IMR-90 (cell line): Measurements from ENCODE around the gene L3MBTL2. TPM values are rescaled to one million over a fixed set of nuclear protein-coding genes. Genes with fewer than 3 reads are reported as not detected.
A peak's percentile ranks its signal among the peaks of the same experiment; 100 is the strongest.

Source experiments
- ATAC-seq: fragments of 200-7000 bp; cut with Tn5 transposase; 2 replicates; pipeline ENCODE4 v1.9.1; 2020; ENCODE audit warnings: low read depth, mild to moderate bottlenecking, moderate library complexity
- BruUV-seq: library from RNA; stranded (reverse); fragments of 400-500 nt; replicated peaks from 2 replicates; lab custom pipeline; 2021; lab: Mats Ljungman, UMichigan
- CTCF ChIA-PET: fragments of 300-600 bp; formaldehyde crosslinking; extraction: SDS; loops from one replicate; lab custom pipeline; 2021; ENCODE audit warnings: antibody characterized with exemption; lab: Yijun Ruan, JAX
- POLR2A ChIA-PET: fragments of 300-600 bp; sonication (Branson Sonifier 250); formaldehyde crosslinking; loops from one replicate; lab custom pipeline; 2022; ENCODE audit warnings: antibody characterized with exemption; ENCODE audit not compliant: unreplicated experiment; lab: Charles Lee
- DNase-seq: peaks from one replicate; pipeline ENCODE4 v3.0.0; 2013
- H2AFZ ChIP-seq: replicated peaks from 2 replicates; pipeline ENCODE3; 2013; ENCODE audit warnings: low read length, mild to moderate bottlenecking; ENCODE audit not compliant: poor library complexity
- H2AK5ac ChIP-seq: 2 replicates; pipeline ENCODE4 v1.6.1; 2013; ENCODE audit warnings: low read depth, low read length, inconsistent platforms
- H2AK9ac ChIP-seq: replicated peaks from 2 replicates; pipeline ENCODE3; 2013; ENCODE audit warnings: mild to moderate bottlenecking, low read depth, low read length, moderate library complexity; ENCODE audit not compliant: poor library complexity
- H2BK120ac ChIP-seq: 2 replicates; pipeline ENCODE4 v1.6.1; 2013; ENCODE audit warnings: low read depth, low read length, inconsistent platforms
- H2BK15ac ChIP-seq: 3 replicates; pipeline ENCODE4 v1.6.1; 2013; ENCODE audit warnings: low read depth, low read length, inconsistent platforms
- H2BK20ac ChIP-seq: 2 replicates; pipeline ENCODE4 v1.6.1; 2013; ENCODE audit warnings: low read depth, mild to moderate bottlenecking, inconsistent platforms, low read length, moderate library complexity
- H2BK5ac ChIP-seq: 2 replicates; pipeline ENCODE4 v1.6.1; 2013; ENCODE audit warnings: mild to moderate bottlenecking, low read depth, low read length, inconsistent platforms; ENCODE audit not compliant: poor library complexity, severe bottlenecking
- H3K14ac ChIP-seq: replicated peaks from 2 replicates; pipeline ENCODE4 v1.6.1; 2013; ENCODE audit warnings: low read depth, low read length, inconsistent platforms
- H3K18ac ChIP-seq: 2 replicates; pipeline ENCODE4 v1.6.1; 2013; ENCODE audit warnings: low read depth, low read length, control low read depth
- H3K23ac ChIP-seq: 2 replicates; pipeline ENCODE4 v1.6.1; 2013; ENCODE audit warnings: low read depth, low read length, inconsistent platforms
- H3K27ac ChIP-seq: 2 replicates; pipeline ENCODE4 v1.5.1; 2013; ENCODE audit warnings: mild to moderate bottlenecking, control low read depth, low read length; ENCODE audit not compliant: insufficient read depth
- H3K27me3 ChIP-seq: 2 replicates; pipeline ENCODE4 v1.6.1; 2013; ENCODE audit warnings: low read length; ENCODE audit not compliant: control insufficient read depth, insufficient read depth
- H3K36me3 ChIP-seq: 2 replicates; pipeline ENCODE4 v1.6.1; 2013; ENCODE audit warnings: low read length, mixed read lengths; ENCODE audit not compliant: control insufficient read depth, insufficient read depth
- H3K4ac ChIP-seq: 2 replicates; pipeline ENCODE4 v1.6.1; 2013; ENCODE audit warnings: low read depth, low read length, inconsistent platforms
- H3K4me1 ChIP-seq: 2 replicates; pipeline ENCODE4 v1.6.1; 2013; ENCODE audit warnings: low read length, mixed read lengths; ENCODE audit not compliant: control insufficient read depth, insufficient read depth
- H3K4me2 ChIP-seq: 2 replicates; pipeline ENCODE4 v1.6.1; 2013; ENCODE audit warnings: low read depth, mild to moderate bottlenecking, control low read depth, low read length, moderate library complexity
- H3K4me3 ChIP-seq: 2 replicates; pipeline ENCODE4 v1.5.1; 2013; ENCODE audit warnings: low read depth, mild to moderate bottlenecking, control low read depth, low read length, moderate library complexity; ENCODE audit not compliant: insufficient read depth
- H3K56ac ChIP-seq: 2 replicates; pipeline ENCODE4 v1.6.1; 2013; ENCODE audit warnings: low read length, inconsistent platforms; ENCODE audit not compliant: insufficient read depth; ENCODE audit errors: extremely low read depth
- H3K79me1 ChIP-seq, 2 experiments: 2 replicates each; pipeline ENCODE4 v1.6.1; 2013; ENCODE audit warnings: low read length in 2 of 2, inconsistent platforms in 1 of 2, low read depth in 1 of 2
- H3K9ac ChIP-seq: 2 replicates; pipeline ENCODE4 v1.6.1; 2013; ENCODE audit warnings: low read depth, low read length, control low read depth
- H3K9me1 ChIP-seq: 2 replicates; pipeline ENCODE4 v1.6.1; 2013; ENCODE audit warnings: low read length, inconsistent platforms; ENCODE audit not compliant: insufficient read depth
- H3K9me3 ChIP-seq: 2 replicates; pipeline ENCODE4 v1.6.1; 2013; ENCODE audit warnings: low read length; ENCODE audit not compliant: control insufficient read depth, insufficient read depth
- H4K20me1 ChIP-seq: 2 replicates; pipeline ENCODE4 v1.6.1; 2013; ENCODE audit warnings: low read length, inconsistent platforms; ENCODE audit not compliant: insufficient read depth
- H4K5ac ChIP-seq: 2 replicates; pipeline ENCODE4 v1.6.1; 2013; ENCODE audit warnings: mild to moderate bottlenecking, low read depth, low read length, control low read depth
- H4K8ac ChIP-seq, 2 experiments: 2 replicates each; pipeline ENCODE4 v1.6.1; 2013; ENCODE audit warnings: low read depth in 2 of 2, low read length in 2 of 2, control low read depth in 1 of 2, inconsistent platforms in 1 of 2
- H4K91ac ChIP-seq: 2 replicates; pipeline ENCODE4 v1.6.1; 2013; ENCODE audit warnings: low read depth, low read length, inconsistent platforms; ENCODE audit not compliant: insufficient read depth
- BHLHE40 ChIP-seq: fragments of 150-350 bp; IDR thresholded peaks from 2 replicates; pipeline ENCODE4 v1.6.1; 2016; ENCODE audit warnings: mild to moderate bottlenecking, low read depth, low read length
- CEBPB ChIP-seq: IDR thresholded peaks from 2 replicates; pipeline ENCODE4 v1.6.1; 2012; ENCODE audit warnings: low read depth, low read length, improper control_type of control experiment
- CHD1 ChIP-seq: IDR thresholded peaks from 2 replicates; pipeline ENCODE4 v1.6.1; 2012; ENCODE audit warnings: low read depth, low read length, improper control_type of control experiment
- CTCF ChIP-seq: conservative IDR thresholded peaks from 2 replicates; pipeline ENCODE4 v1.5.1; 2012; ENCODE audit warnings: mild to moderate bottlenecking, low read depth, low read length, improper control_type of control experiment
- FOS ChIP-seq: fragments of 150-350 bp; IDR thresholded peaks from 2 replicates; pipeline ENCODE4 v1.6.1; 2016; ENCODE audit warnings: low read depth, low read length
- MAFK ChIP-seq: IDR thresholded peaks from 2 replicates; pipeline ENCODE4 v1.6.1; 2012; ENCODE audit warnings: low read depth, low read length, improper control_type of control experiment
- MAZ ChIP-seq: IDR thresholded peaks from 2 replicates; pipeline ENCODE4 v1.6.1; 2012; ENCODE audit warnings: low read depth, mild to moderate bottlenecking, low read length, improper control_type of control experiment, moderate library complexity, borderline replicate concordance
- MXI1 ChIP-seq: IDR thresholded peaks from 2 replicates; pipeline ENCODE4 v1.6.1; 2012; ENCODE audit warnings: low read depth, mild to moderate bottlenecking, low read length, moderate library complexity, borderline replicate concordance
- NFE2L2 ChIP-seq: fragments of 150-350 bp; IDR thresholded peaks from 2 replicates; pipeline ENCODE4 v1.6.1; 2016; ENCODE audit warnings: low read depth, mild to moderate bottlenecking, low read length
- POLR2A ChIP-seq: IDR thresholded peaks from 2 replicates; pipeline ENCODE4 v1.6.1; 2012; ENCODE audit warnings: mild to moderate bottlenecking, low read depth, low read length
- RAD21 ChIP-seq: IDR thresholded peaks from 2 replicates; pipeline ENCODE4 v1.6.1; 2012; ENCODE audit warnings: low read length, improper control_type of control experiment
- RCOR1 ChIP-seq: IDR thresholded peaks from 2 replicates; pipeline ENCODE4 v1.6.1; 2012; ENCODE audit warnings: mild to moderate bottlenecking, low read length, improper control_type of control experiment; ENCODE audit not compliant: insufficient replicate concordance
- RFX5 ChIP-seq: IDR thresholded peaks from 2 replicates; pipeline ENCODE4 v1.8.0; 2012; ENCODE audit warnings: low read depth, mild to moderate bottlenecking, low read length, moderate library complexity
- SMC3 ChIP-seq: fragments of 150-350 bp; IDR thresholded peaks from 2 replicates; pipeline ENCODE4 v1.6.1; 2016; ENCODE audit warnings: low read depth, mild to moderate bottlenecking, antibody characterized with exemption, low read length, moderate library complexity
- WGBS, 2 experiments: methylation state at CpG; one replicate each; pipeline versions ENCODE4 v1.1.5 to v1.1.7; 2013; ENCODE audit warnings: missing lambda C conversion rate in 2 of 2; ENCODE audit not compliant: insufficient read length in 1 of 2; ENCODE audit errors: extremely low coverage in 2 of 2; 5-methylcytosine and 5-hydroxymethylcytosine counted together
- dilution Hi-C: fragments of 300-500 bp; cut with HindIII; formaldehyde crosslinking; loops from one replicate; pipeline ENCODE4 v1.14.3; 2018; ENCODE audit warnings: low sequenced_read_pairs; ENCODE audit not compliant: unreplicated experiment
- in situ Hi-C: fragments of 300-500 bp; cut with MboI; formaldehyde crosslinking; loops from 3 replicates; pipeline ENCODE4 v1.14.3; 2019; ENCODE audit warnings: low sequenced_read_pairs, inconsistent platforms, mixed read lengths
- intact Hi-C: fragments of 100-400 bp; cut with micrococcal nuclease; formaldehyde crosslinking; loops from 2 replicates; pipeline ENCODE4 v1.10.0; 2022
- polyA plus RNA-seq, 3 experiments: library from polyadenylated mRNA; depleted of rRNA; stranded (reverse); fragments of >200 nt; gene quantifications; 2 replicates each; pipeline ENCODE4 v1.2.3, GENCODE V29; 2012; ENCODE audit warnings: low replicate concordance in 1 of 3
- total RNA-seq: library from RNA; depleted of rRNA; stranded (reverse); fragments of >200 nt; gene quantifications from 2 replicates; pipeline ENCODE4 v1.2.3, GENCODE V29; 2012
- TF ChIP-seq, protein P1 (sequence below): fragments of 150-350 bp; IDR thresholded peaks from 2 replicates; pipeline ENCODE4 v1.6.1; 2016; ENCODE audit warnings: low read depth, mild to moderate bottlenecking, low read length, moderate library complexity, borderline replicate concordance

L3MBTL2 gene
- total and polyA plus RNA-seq, 2 of the 4 experiments (the other 2 are of a cell fraction) = 20.6 to 25.1 TPM

DNA sequence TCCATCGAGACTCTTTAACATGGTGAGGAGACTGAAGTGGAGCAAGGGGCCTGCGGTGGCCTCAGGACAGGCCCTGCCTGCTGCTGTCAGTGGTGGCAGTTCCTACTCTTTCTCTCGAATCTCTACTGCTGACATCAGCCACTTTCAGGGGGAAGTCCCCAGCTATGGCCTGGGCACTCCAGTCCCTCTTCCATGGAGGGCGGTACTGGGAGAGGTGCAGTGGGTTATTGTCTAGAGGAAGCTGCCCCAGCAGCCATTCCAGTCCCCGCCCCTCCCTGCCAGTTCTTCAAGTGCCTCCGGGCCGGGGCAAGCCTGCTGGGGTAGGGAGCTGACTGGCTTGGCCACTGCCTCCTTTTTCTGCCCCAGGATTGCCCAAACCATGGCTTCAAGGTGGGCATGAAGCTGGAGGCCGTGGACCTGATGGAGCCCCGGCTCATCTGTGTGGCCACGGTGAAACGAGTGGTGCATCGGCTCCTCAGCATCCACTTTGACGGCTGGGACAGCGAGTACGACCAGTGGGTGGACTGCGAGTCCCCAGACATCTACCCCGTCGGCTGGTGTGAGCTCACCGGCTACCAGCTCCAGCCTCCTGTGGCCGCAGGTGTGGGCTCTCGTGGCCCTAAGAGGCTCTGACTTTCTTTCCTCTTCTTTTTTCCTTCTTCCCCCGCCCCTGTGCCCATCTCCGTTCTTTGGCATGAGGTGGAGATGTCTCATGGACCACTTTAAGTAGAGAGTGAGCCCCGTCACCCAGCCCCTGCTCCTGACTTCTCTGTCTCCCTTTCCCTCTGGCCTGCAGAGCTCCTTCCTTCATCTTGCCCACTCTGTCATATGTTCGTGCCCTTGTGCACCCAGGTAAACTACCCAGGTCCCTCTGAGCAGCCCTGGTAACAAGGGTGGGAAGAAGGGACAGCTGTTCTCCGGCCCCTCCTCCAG, 21.9 kb downstream of the L3MBTL2 start:
- peaks cover 0 to 5% of the 10 kb centered on the region in 2 experiments; a peak in 1 of 4 replicates for H3K79me1 ChIP-seq
- H3K27me3 ChIP-seq = no peaks in the 10 kb centered on the region
- H4K8ac ChIP-seq = no peak overlapping the region
- WGBS, 2 experiments = 98% methylated on average over 16 of the region's 26 CpGs; no CpG with 5 or more reads in 1 of the 2 experiments
- H3K36me3 ChIP-seq = peaks cover 57% of the 10 kb centered on the region
- no peak overlapping the region for H4K5ac ChIP-seq
- ATAC-seq (no peak), DNase-seq (no peak)
- no peak overlapping the region for H2AK5ac ChIP-seq
- H3K4ac ChIP-seq = no peak overlapping the region
- no peak overlapping the region for H3K4me3 ChIP-seq
- H2AK9ac ChIP-seq = peak overlapping the region; percentile 16
- in situ Hi-C loops (no loop called here), dilution Hi-C loops (no loop called here), intact Hi-C loops (no loop called here)
- H3K14ac ChIP-seq = no peak overlapping the region
- no peak overlapping the region for H3K27ac ChIP-seq
- no peaks in the 10 kb centered on the region for H4K20me1 ChIP-seq
- H2BK5ac ChIP-seq = no peak overlapping the region
- BruUV-seq = no TSS peak
- no peak overlapping the region for H3K23ac ChIP-seq
- H3K56ac ChIP-seq = no peak overlapping the region
- H3K9me3 ChIP-seq = no peaks in the 10 kb centered on the region
- H3K4me1 ChIP-seq = no peaks in the 10 kb centered on the region
- H3K4me2 ChIP-seq = no peak overlapping the region
- no peak overlapping the region for H2AFZ ChIP-seq
- no peak overlapping the region for H2BK15ac ChIP-seq
- ChIA-PET POLR2A (no interaction called here), CTCF (no interaction called here)
- H3K18ac ChIP-seq = no peak overlapping the region
- H2BK20ac ChIP-seq = no peak overlapping the region
- H2BK120ac ChIP-seq = no peak overlapping the region
- no peak overlapping the region for H4K91ac ChIP-seq
- no peak overlapping the region for H3K9ac ChIP-seq
- H3K9me1 ChIP-seq = peaks cover 11% of the 10 kb centered on the region; the same call in 1 of the 2 replicates
- TF ChIP-seq CTCF = no peak
- TF ChIP-seq RFX5 = no peak
- no peak for TF ChIP-seq SMC3
- TF ChIP-seq MAZ = no peak
- no peak for TF ChIP-seq NFE2L2
- no peak for TF ChIP-seq RAD21
- TF ChIP-seq FOS = no peak
- no peak for TF ChIP-seq RCOR1
- TF ChIP-seq CHD1 = no peak
- no peak for TF ChIP-seq MAFK
- no peak for TF ChIP-seq MXI1
- TF ChIP-seq CEBPB = no peak
- TF ChIP-seq BHLHE40 = no peak
- no peak for TF ChIP-seq POLR2A
- TF ChIP-seq, protein P1, sequence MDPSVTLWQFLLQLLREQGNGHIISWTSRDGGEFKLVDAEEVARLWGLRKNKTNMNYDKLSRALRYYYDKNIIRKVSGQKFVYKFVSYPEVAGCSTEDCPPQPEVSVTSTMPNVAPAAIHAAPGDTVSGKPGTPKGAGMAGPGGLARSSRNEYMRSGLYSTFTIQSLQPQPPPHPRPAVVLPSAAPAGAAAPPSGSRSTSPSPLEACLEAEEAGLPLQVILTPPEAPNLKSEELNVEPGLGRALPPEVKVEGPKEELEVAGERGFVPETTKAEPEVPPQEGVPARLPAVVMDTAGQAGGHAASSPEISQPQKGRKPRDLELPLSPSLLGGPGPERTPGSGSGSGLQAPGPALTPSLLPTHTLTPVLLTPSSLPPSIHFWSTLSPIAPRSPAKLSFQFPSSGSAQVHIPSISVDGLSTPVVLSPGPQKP = no peak
